CD4-positive, alpha-beta T cell treated with Interleukin-15 for 1 hour (primary cell): ENCODE data around the gene RRP36.

Source experiments
- DNase-seq: peaks from one replicate; pipeline ENCODE4 v3.0.0-alpha.2; 2020

RRP36 gene

GRCh38 chr6:43009124-43009523 is 12.3 kb upstream of the RRP36 start:
- DNase-seq: peak; percentile 28

- no peak for DNase-seq
These were observed 10.2 kb upstream of the RRP36 start for GRCh38 chr6:43011207-43011606.

- no peak for DNase-seq
These were observed 9.1 kb upstream of the RRP36 start for GRCh38 chr6:43012364-43012763.

- no peak for DNase-seq
These were observed 8.2 kb upstream of the RRP36 start for GRCh38 chr6:43013097-43013842.

- DNase-seq: peak; percentile 100
These were observed 7.5 kb upstream of the RRP36 start, which contains the start of the genes KLHDC3 and MEA1 for GRCh38 chr6:43013843-43014433. KLHDC3 (plus strand) TSS chr6:43014249; CDS start chr6:43017193, 2,944 bp downstream. MEA1 (minus strand) TSS chr6:43013946; CDS start chr6:43013813, 133 bp downstream.

GRCh38 chr6:43014434-43014909 is 7.0 kb upstream of the RRP36 start:
- no peak for DNase-seq

GRCh38 chr6:43016176-43016942 is 5.1 kb upstream of the RRP36 start:
- no peak for DNase-seq

- DNase-seq: no peak
These were observed 4.5 kb upstream of the RRP36 start for GRCh38 chr6:43016943-43017334.

GRCh38 chr6:43019152-43019551 is 2.3 kb upstream of the RRP36 start:
- no peak for DNase-seq

- no peak for DNase-seq
These were observed 1.2 kb upstream of the RRP36 start for GRCh38 chr6:43020052-43020705.

- no peak for DNase-seq
These were observed 576 bp upstream of the RRP36 start for GRCh38 chr6:43020847-43021246.

GRCh38 chr6:43024436-43024835 is 3.0 kb downstream of the RRP36 start:
- no peak for DNase-seq

- DNase-seq: no peak
These were observed 4.9 kb downstream of the RRP36 start for GRCh38 chr6:43026365-43026764.

- DNase-seq: no peak
These were observed 7.7 kb downstream of the RRP36 start for GRCh38 chr6:43029120-43029519.

GRCh38 chr6:43032326-43032725 is 10.9 kb downstream of the RRP36 start:
- DNase-seq: no peak

GRCh38 chr6:43033496-43034189 is 12.2 kb downstream of the RRP36 start:
- no peak for DNase-seq

- no peak for DNase-seq
These were observed 12.7 kb downstream of the RRP36 start for GRCh38 chr6:43034190-43034525.

- no peak for DNase-seq
These were observed 14.2 kb downstream of the RRP36 start for GRCh38 chr6:43035495-43036194.

- DNase-seq: no peak
These were observed 15.3 kb downstream of the RRP36 start for GRCh38 chr6:43036712-43037111.

GRCh38 chr6:43037197-43037596 is 15.8 kb downstream of the RRP36 start:
- no peak for DNase-seq

GRCh38 chr6:43037706-43038105 is 16.3 kb downstream of the RRP36 start:
- no peak for DNase-seq

GRCh38 chr6:43038727-43039126 is 17.3 kb downstream of the RRP36 start:
- DNase-seq: no peak
